Effector memory CD4-positive, alpha-beta T cell (primary cell): ENCODE data around the gene RAE1.

Experiments
- DNase-seq, 3 donors: peaks; one replicate each; pipeline ENCODE4 v3.0.0-alpha.2; 2020
- H3K27ac ChIP-seq: 2 replicates; pipeline ENCODE4 v1.7.0; 2013; ENCODE audit warnings: mild to moderate bottlenecking, low read length, moderate library complexity; ENCODE audit not compliant: insufficient read depth, poor library complexity, severe bottlenecking
- H3K27me3 ChIP-seq: replicated peaks from 2 replicates; pipeline ENCODE4 v1.7.0; 2013; ENCODE audit warnings: mild to moderate bottlenecking, low read length; ENCODE audit not compliant: insufficient read depth, control insufficient read depth, poor library complexity, severe bottlenecking
- H3K36me3 ChIP-seq: 2 replicates; pipeline ENCODE4 v1.7.0; 2013; ENCODE audit warnings: mild to moderate bottlenecking, low read length, moderate library complexity; ENCODE audit not compliant: control insufficient read depth, insufficient read depth
- H3K4me1 ChIP-seq: 2 replicates; pipeline ENCODE4 v1.7.0; 2013; ENCODE audit warnings: low read length, mild to moderate bottlenecking; ENCODE audit not compliant: control insufficient read depth, insufficient read depth, poor library complexity, severe bottlenecking
- H3K4me3 ChIP-seq: 2 replicates; pipeline ENCODE4 v1.7.0; 2013; ENCODE audit warnings: low read length, low read depth, mild to moderate bottlenecking; ENCODE audit not compliant: insufficient read depth, poor library complexity, severe bottlenecking
- H3K9me3 ChIP-seq: 2 replicates; pipeline ENCODE4 v1.7.0; 2013; ENCODE audit warnings: mild to moderate bottlenecking, low read length, moderate library complexity; ENCODE audit not compliant: control insufficient read depth

The RAE1 gene

DNA sequence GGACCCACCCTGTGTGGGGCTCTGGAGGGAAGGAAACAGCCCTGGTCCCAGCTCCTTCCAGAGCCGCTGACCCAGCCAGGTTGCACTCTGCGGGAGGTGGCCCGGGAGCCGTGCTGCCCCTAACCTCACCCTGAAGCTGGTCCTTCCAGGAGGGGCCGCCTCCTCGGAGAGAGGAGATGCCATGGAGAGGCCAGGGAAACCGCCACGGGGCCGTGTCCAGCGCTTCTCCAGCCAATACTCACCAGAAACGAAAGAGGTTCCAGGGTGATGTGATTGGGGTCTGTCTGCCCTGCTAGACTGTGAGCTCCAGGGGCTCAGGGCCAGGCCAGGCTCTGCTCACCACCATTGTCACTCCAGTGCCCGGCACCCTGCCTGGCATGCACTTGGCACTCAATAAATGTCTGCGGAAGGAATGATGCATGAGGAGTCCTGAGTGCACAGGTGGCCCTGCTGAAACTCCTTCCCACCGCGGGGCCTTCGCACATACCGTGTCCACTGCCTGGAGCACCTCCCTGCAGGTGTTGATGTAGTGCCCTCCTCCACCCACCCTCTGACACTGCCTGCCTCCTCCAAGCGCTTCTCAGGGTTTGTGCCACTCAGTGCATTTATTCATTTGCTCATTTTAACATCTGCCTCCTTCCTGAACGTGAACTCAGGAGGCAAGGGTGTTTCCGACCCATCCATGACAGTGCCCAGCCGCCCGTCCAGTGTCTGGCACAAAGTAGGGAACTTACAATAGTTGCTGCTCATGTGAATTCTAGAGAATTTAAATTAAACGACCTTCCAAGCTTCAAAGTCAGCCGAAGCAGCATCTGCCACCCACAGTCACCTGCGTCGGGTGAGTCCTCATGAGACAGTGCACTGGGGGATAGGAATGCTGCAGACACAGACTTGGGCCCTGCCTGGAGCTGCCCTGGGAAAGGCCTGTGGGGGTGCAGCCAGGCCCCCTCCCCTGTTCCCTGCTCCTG, 70.5 kb downstream of the RAE1 start:
- no peak for DNase-seq
- no peak overlapping the region for H3K4me3 ChIP-seq
- H3K4me1 ChIP-seq, result peaks cover 3% of the 10 kb centered on the region
- H3K36me3 ChIP-seq, result no peaks in the 10 kb centered on the region
- no peaks in the 10 kb centered on the region for H3K9me3 ChIP-seq
- H3K27ac ChIP-seq, result no peak overlapping the region
- no peaks in the 10 kb centered on the region for H3K27me3 ChIP-seq

DNA sequence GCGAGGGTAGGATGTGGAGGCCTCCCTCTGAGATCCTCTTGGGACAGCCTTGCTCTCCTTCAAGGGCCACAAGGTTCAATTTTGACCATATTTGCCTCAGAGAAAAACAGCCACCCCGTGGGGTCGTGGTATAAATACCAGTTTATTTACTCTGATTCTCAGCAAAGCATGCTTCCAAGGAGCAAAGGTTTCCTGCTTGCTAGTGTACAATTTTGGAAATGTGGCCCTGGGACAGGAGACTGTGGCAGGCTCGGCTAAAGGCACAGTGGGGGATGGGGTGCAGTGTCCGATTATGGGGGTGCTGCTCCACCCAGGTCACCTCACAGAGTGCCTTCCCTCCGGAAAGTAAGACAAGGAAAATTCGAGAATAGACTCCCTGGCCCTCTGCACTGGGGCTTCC, 71.2 kb downstream of the RAE1 start:
- H3K9me3 ChIP-seq, result no peaks in the 10 kb centered on the region
- H3K27ac ChIP-seq, result no peak overlapping the region
- no peak overlapping the region for H3K4me3 ChIP-seq
- H3K27me3 ChIP-seq, result no peaks in the 10 kb centered on the region
- peaks cover 3% of the 10 kb centered on the region for H3K4me1 ChIP-seq
- no peak for DNase-seq
- H3K36me3 ChIP-seq, result no peaks in the 10 kb centered on the region

GRCh38 chr20:57425150-57426013, 74.3 kb downstream of the RAE1 start:
- H3K4me1 ChIP-seq, result no peaks in the 10 kb centered on the region
- H3K9me3 ChIP-seq, result no peaks in the 10 kb centered on the region
- H3K4me3 ChIP-seq, result no peak overlapping the region
- no peak overlapping the region for H3K27ac ChIP-seq
- no peaks in the 10 kb centered on the region for H3K36me3 ChIP-seq
- no peaks in the 10 kb centered on the region for H3K27me3 ChIP-seq
- DNase-seq, result no peak

DNA sequence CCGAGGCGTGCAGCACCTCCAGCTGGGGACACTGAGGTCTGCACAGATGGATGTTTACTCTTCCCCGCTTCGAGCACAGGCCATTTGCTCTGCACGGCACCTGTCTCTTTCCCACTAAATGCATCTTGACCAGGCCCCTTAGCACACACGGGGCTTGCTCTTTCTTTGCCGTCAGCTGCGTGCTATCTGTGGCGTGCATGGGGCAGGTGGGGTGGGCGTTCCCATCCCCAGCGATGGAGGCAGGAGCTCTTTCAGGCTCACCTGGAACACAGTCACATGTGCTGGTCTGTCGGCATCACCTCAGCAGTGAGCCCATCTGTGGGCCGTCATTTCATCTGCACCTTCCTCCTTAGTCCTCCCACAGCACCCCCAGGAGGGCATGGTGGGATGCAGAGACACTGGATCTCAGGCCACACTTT, 75.2 kb downstream of the RAE1 start:
- Histone ChIP-seq H3K9me3 (no peaks in the 10 kb centered on the region), H3K27me3 (no peaks in the 10 kb centered on the region), H3K36me3 (no peaks in the 10 kb centered on the region), H3K27ac (no peak overlapping the region), H3K4me1 (peaks cover 1% of the 10 kb centered on the region), H3K4me3 (no peak overlapping the region)
- no peak for DNase-seq

GRCh38 chr20:57426831-57427230, 75.8 kb downstream of the RAE1 start:
- Histone ChIP-seq H3K4me1 (peaks cover 7% of the 10 kb centered on the region), H3K9me3 (no peaks in the 10 kb centered on the region), H3K4me3 (no peak overlapping the region), H3K27me3 (no peaks in the 10 kb centered on the region), H3K36me3 (no peaks in the 10 kb centered on the region), H3K27ac (no peak overlapping the region)
- no peak for DNase-seq

DNA sequence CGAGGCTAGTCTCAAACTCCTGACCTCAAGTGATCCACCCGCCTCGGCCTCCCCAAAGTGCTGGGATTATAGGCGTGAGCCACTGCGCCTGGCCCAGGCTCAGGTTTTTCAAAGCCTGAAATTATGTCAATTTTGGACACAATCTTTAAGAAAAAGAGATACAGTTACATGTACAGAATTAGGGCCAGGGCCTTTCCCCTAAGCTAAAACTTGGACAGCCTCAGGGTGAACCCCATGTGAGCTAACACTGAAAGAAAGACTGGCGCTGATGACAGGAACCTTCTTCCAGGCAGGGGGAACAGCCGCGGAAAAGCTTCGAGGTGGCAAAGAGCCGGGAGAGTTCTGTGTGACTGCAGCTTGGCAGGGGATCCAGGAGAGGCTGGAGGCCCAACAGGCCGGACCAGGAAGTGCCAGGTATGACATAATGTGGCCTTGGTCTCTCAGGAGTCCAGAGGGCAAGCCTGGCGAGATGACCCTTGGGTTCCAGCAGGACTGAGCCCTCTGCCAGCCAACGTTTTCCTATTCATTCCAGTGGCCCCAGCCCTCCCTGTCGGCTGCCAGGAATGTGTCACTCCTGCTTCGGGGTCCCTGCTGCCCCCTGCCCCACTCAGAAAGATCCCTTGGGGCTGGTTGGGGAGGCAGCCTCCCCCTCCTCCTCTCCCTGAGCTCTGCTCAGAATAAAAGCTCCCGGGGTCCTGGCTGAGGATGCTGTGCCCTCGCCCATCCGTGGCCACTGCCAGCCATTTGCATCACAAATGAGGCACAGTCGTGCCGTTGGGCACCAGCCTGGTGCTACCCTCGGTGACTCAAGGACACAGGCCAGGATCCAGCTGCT, 77.5 kb downstream of the RAE1 start:
- Histone ChIP-seq H3K27me3 (no peaks in the 10 kb centered on the region), H3K36me3 (no peaks in the 10 kb centered on the region), H3K4me1 (peaks cover 24% of the 10 kb centered on the region), H3K9me3 (no peaks in the 10 kb centered on the region), H3K4me3 (no peak overlapping the region), H3K27ac (no peak overlapping the region)
- DNase-seq, result no peak
